VCaP (cell line): ENCODE results near the gene VAV1.
"Not testable (repeated sequence)": the region's sequence is repeated elsewhere in the genome, so short reads cannot be mapped to it uniquely, and the experiment has no call there.

ENCODE experiments used
- H3K27ac ChIP-seq: fragments of 450-650 bp; 2 replicates; pipeline ENCODE4 v1.5.1; 2017
- TF ChIP-seq, protein P1 (sequence below): fragments of 450-650 bp; conservative IDR thresholded peaks from 2 replicates; pipeline ENCODE4 v1.5.1; 2017; ENCODE audit warnings: mild to moderate bottlenecking, moderate library complexity

The VAV1 gene

DNA sequence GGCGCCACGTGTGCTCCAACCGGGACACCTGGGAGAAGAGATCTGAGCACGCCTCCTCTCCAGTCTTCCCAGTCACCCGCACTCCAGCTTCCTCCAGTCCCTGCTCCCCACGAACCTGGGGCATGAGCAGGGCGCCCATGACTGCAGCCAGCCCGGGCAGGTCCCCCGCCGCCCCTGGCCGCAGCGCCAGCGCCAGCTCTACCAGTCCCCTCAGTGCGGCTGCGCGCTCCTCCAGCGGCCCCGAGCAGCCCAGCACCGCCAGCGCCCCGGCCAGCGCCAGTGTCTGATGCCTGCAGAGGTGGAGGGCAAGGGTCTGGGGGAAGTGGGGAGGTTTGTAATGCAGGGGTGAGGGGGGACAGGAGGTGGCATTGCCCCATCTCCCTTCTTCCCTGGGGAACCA, 18.4 kb upstream of the VAV1 start:
- H3K27ac ChIP-seq: no peak overlapping the region
- TF ChIP-seq, protein P1, sequence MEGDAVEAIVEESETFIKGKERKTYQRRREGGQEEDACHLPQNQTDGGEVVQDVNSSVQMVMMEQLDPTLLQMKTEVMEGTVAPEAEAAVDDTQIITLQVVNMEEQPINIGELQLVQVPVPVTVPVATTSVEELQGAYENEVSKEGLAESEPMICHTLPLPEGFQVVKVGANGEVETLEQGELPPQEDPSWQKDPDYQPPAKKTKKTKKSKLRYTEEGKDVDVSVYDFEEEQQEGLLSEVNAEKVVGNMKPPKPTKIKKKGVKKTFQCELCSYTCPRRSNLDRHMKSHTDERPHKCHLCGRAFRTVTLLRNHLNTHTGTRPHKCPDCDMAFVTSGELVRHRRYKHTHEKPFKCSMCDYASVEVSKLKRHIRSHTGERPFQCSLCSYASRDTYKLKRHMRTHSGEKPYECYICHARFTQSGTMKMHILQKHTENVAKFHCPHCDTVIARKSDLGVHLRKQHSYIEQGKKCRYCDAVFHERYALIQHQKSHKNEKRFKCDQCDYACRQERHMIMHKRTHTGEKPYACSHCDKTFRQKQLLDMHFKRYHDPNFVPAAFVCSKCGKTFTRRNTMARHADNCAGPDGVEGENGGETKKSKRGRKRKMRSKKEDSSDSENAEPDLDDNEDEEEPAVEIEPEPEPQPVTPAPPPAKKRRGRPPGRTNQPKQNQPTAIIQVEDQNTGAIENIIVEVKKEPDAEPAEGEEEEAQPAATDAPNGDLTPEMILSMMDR: no peak

DNA sequence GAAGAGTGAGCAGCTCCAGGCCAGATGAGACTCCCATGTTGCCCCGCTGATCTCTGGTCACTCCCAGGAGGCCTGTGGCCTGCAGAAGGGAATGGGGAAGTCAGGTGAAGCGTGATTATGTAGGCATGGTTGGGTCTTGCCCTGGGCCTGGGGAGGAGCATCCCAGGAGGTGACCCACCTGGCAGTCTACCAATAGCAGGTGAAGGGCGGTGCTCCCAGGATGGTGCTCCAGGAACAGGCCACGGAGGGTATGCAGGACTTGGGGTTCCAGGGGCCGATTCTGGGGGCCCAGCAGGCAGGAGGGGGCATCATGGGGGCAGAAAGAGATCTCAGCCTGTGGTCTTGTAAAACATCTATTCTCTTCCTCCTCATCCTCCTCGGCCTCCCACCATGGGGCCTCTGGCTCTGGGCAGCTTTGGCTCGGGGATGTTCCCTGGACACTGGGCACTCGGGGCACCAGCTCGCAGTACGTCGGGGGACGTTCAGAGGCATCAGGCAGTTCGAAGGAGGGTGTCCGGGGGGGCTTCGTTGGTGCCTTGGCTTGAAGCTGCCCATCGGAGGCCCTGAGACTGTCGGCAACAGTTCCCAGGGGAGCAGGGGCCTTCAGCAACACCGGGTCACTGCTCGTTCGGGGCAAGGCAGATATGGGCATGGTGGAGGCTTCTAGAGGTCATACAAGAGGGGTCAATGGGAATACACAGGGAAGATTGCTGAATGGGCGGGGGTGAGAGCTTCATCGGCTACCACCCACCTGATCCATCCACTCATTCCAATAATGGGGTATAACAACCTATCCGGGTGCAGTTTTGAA, 17.6 kb upstream of the VAV1 start:
- TF ChIP-seq, protein P1: no peak
- no peak overlapping the region for H3K27ac ChIP-seq

GRCh38 chr19:6760606-6761005, 11.9 kb upstream of the VAV1 start:
- TF ChIP-seq, protein P1: no peak
- no peak overlapping the region for H3K27ac ChIP-seq

DNA sequence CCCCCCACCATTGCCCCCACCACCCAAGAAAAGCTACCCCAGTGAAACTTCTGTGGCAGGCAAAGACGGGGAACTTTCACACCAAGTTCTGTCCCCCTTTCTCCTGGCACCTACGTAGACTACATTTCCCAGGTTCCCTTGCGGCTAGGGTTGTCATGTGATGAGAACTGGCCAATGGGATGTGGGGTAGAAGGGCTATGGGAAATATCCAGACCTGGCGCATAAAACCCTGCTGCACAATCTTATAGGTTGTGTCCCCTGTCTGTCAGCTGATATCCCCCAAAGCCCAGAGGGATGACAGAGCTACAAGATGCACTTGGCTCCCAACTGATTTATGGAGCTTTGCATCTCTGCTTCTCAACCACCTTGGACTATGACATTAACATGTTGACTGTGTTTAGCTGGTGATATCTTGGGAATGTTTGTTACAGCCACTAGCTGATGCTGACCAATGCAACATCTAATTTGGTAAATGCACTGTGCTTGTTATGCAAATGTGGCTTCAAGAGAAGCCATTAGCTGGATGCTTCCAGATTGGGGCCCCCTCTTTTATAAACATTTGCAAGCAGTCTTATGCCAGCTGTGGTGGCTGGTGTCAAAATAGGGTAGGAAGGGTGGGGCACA, 11.3 kb upstream of the VAV1 start:
- TF ChIP-seq, protein P1: no peak
- no peak overlapping the region for H3K27ac ChIP-seq

GRCh38 chr19:6762253-6762797, 10.2 kb upstream of the VAV1 start:
- not testable (repeated sequence) for H3K27ac ChIP-seq

- H3K27ac ChIP-seq: peak overlapping the region; percentile 55
- TF ChIP-seq, protein P1: no peak
These were observed 6.7 kb upstream of the VAV1 start for GRCh38 chr19:6765738-6766356.

GRCh38 chr19:6766357-6767080, 6.0 kb upstream of the VAV1 start:
- peak overlapping the region; percentile 55 for H3K27ac ChIP-seq
- TF ChIP-seq, protein P1: no peak
